Measurements from ENCODE around the gene KIF26B.

KIF26B gene

GRCh38 chr1:245226203-245226499 lies 71.4 kb downstream of the KIF26B start:
- no peak for TF ChIP-seq CTCF (conservative IDR thresholded peaks at IDR 0.05)
- no peak overlapping the region for H3K27ac ChIP-seq

GRCh38 chr1:245229051-245229450 lies 74.3 kb downstream of the KIF26B start:
- TF ChIP-seq CTCF (conservative IDR thresholded peaks at IDR 0.05), result no peak
- H3K27ac ChIP-seq, result no peak overlapping the region

- TF ChIP-seq CTCF (conservative IDR thresholded peaks at IDR 0.05), result no peak
- no peak overlapping the region for H3K27ac ChIP-seq
Observed at GRCh38 chr1:245232931-245233330, 78.1 kb downstream of the KIF26B start.

- TF ChIP-seq CTCF (conservative IDR thresholded peaks at IDR 0.05), result no peak
- H3K27ac ChIP-seq, result no peak overlapping the region
Observed at GRCh38 chr1:245234217-245235081, 79.7 kb downstream of the KIF26B start.

GRCh38 chr1:245235156-245235555 lies 80.4 kb downstream of the KIF26B start:
- no peak for TF ChIP-seq CTCF (conservative IDR thresholded peaks at IDR 0.05)
- no peak overlapping the region for H3K27ac ChIP-seq

GRCh38 chr1:245240648-245241165 lies 85.9 kb downstream of the KIF26B start:
- no peak for TF ChIP-seq CTCF (conservative IDR thresholded peaks at IDR 0.05)
- H3K27ac ChIP-seq, result no peak overlapping the region

- no peak for TF ChIP-seq CTCF (conservative IDR thresholded peaks at IDR 0.05)
Observed at GRCh38 chr1:245241526-245242130, 86.8 kb downstream of the KIF26B start.

More at GRCh38 chr1:245241526-245242130, 86.8 kb downstream of the KIF26B start:
- H3K27ac ChIP-seq, result no peak overlapping the region

All from VCaP (cell line).